HL-60/S4 treated with retinoic acid at 250 ng/mL for 4 days and 3 days (cell line): Measurements from ENCODE around the gene PRR18.

Experiments
- in situ Hi-C: fragments of 300-500 bp; cut with MboI; formaldehyde crosslinking; loops from 2 replicates; pipeline ENCODE4 v1.7.0; 2022; ENCODE audit warnings: low sequenced_read_pairs

The PRR18 gene

GRCh38 chr6:166334878-166335277 lies 26.7 kb upstream of the PRR18 start:
- in situ Hi-C loops = no loop called here

DNA sequence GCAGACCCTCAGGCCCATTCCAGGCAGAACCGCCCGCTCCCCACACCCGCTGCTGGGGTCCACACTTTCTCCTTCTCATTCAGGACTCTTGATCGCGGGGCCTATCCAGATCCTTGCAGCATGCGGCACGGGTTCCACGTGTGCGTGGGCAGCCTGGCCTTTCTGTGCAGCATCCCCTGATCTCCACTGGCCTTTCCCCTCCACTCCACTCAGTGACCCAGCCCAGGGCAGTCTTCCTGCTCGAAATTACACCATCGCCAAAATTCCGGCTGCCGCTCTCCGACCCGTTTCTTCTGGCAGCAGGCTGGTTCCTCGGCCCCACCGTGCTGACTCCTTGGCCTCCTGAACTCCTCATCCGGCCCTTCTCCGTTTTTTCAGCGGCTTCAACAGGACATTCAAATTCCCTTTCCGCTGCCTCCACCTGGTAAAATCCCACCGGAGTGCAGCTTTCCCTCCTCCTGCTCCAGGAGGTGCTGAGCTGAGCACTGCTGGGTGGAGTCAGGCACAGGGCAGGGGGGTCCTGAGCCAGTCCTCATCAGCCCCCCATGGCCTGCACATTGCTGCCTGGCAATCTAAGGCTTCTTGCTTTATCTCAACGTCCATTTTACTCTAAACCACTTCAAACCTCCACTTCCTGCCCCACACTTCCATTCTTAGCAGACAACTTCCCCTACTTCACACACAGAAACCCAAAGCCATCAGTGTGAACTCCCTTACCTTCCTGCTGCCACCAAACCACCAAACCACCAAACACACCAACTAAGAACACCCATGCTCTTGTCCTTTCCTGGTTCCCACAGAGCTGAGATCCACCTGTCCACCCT lies 25.2 kb upstream of the PRR18 start:
- in situ Hi-C loops = no loop called here

GRCh38 chr6:166331503-166332415 lies 23.6 kb upstream of the PRR18 start:
- in situ Hi-C loops = no loop called here

DNA sequence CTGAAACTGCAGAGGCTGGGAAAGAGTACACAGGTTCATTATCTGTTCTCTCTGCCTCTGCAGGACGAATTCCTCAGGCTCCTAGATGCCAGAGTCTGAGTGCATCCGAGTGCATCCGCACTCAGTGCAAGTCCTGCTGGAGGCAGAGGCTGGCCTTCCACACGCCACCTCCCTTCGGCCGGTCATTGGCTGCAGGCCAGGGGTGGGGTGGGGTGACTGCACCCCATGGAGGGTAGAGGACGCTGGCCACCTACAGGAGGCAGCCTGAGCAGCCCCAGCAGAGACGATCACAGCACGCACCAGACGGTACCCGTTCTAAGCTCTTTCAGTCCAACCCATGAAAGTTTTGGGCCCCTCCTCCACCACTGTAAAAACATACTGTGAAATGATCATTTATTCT lies 22.4 kb upstream of the PRR18 start:
- in situ Hi-C loops = no loop called here

DNA sequence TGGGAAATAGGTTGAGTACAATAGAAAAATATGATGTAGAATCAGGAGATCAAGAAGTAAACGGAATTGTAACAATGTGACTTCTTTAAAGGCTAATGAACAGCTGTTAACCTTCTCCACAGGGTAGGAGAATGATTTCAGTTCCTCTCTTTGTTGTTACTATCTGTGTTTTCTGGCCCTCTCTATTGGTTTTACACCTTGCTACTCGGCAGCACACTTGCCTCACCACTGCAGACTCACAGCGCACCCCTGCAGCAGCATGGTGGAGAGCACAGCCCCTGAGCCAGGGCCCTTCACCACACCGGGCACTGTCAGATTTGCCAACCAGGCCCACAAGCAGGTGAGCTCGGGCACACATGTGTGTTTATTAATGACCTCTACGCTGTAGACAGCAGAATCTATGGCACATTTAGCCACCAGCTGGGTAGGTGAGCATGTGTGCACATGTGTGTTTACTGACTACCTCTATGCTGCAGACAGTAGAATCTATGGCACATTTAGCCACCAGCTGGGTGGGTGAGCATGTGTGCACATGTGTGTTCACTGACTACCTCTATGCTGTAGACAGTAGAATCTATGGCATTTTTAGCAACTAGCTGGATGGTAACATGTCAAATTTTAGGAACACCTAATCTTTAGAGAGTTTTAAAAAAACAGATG lies 17.3 kb upstream of the PRR18 start:
- in situ Hi-C loops = no loop called here

GRCh38 chr6:166323395-166323794 lies 15.2 kb upstream of the PRR18 start:
- in situ Hi-C loops = no loop called here

DNA sequence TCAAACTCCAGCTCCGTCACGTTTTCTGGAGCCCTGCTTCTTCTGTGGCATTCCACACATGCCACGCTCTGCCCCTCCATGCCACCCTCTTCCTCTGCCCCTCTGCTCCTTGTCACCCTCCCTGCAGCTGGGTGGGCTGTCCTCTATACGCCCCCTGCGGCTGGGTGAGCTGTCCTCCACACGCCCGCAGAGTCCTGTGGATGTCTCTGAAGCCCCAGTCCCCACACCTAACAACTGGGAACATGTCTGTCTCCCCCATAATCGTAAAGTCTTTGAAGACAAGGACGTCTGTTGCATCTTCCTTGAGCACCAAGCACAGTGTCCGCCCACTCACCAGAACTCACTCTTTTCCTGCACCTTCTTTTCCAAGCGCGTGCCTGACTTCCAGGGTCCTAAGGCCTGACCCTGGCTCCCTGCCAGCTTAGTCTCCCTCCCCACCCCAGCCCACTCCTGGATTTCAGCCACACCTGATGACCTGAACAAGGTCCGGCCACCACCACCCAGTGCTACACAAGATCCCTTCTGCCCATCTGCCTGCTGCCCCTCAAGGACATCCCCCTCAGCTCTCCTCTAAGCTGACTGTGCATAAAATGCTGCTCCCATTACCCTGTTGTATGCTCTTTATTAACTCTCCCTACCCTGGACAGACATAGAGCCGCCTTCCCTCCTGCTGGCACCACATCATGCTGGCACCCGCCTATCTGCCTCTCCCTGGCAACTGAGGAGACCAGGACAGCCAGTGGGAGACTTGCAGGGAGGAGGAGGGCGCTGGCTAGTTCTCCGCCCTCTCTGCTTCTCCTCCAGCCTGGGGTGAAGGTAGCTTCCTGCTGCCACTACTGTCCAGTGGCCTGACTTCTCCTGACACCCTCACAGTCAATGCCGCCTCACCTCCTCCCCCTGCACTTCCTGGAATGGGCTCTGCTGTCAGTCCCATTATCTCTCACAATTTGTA lies 10.7 kb upstream of the PRR18 start:
- in situ Hi-C loops = no loop called here

DNA sequence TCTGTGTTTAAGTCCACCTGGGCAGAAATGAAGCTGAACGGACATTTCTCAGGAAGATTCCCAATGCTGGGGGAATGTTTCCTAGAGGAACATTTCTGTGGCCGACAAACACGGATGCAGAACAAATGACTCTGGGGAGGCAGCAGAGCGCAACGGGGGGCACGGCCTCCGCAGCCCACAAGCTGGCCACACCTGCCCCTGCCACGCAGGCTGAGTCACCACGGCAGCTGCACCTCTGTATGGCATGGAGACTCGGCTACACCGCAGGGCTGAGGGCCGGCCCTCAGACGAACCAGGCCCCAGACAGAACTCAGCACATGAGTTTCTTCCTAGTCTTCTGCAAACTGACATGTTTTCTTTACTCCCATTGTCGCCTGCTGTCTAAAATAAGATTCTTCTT lies 10.0 kb upstream of the PRR18 start:
- in situ Hi-C loops = no loop called here

- in situ Hi-C loops = no loop called here
These were observed 9.3 kb upstream of the PRR18 start for GRCh38 chr6:166317261-166318212.

DNA sequence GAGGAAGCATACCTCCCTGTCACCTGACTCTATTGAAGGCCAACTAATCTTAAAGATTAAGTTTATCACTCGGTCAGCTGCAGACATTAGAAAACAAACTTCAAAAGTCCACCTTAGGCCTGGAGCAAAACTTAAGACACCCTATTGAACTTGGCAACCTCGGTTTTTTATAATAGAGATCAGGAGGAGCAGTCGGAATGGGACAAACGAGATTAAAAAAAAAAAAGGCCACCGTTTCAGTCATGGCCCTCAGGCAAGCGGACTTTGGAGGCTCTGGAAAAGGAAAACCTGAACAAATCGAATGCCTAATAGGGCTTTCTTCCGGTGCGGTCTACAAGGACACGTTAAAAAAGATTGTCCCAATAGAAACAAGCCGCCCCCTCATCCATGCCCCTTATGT lies 7.2 kb upstream of the PRR18 start:
- in situ Hi-C loops = no loop called here

- in situ Hi-C loops = no loop called here
These were observed 6.3 kb upstream of the PRR18 start for GRCh38 chr6:166314454-166314853.

DNA sequence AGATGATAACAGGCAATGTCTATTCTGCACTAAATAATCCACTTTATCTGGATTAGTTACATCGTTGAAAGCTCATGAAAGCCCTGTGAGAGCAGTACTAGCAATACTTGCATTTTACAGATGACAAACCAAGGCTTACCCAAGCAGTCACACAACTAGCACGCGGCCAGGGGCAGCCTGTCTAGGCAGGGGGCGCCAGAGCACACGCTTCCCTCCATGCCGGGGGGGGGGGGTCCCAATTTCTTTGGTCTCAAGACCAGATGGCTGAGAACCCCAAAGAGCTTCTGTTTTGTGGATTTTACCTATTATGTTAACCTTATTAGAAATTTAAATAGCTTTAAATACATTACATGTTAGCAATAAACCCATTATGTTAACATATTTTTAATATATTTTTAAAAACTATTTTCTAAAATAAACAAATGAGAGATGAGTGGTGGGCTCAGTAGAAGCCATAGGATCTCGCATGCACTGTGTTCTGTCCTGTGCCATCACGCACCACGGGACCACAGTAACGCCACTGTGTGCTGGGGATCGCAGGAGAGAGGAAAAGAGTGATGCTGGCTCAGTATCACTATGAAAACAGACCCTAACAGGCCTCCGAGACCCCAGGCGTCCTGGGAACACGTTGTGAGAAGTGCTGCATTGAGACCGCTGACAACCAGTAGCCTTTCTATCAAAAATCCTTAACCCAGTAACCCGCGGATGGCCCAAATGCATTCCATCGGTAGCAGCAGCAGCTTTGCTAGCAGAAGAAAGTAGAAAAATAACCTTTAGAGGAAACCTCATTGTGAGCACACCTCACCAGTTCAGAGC lies 5.3 kb upstream of the PRR18 start:
- in situ Hi-C loops = no loop called here

- in situ Hi-C loops = no loop called here
These were observed 4.6 kb upstream of the PRR18 start for GRCh38 chr6:166312832-166313231.

GRCh38 chr6:166310634-166311033 lies 2.4 kb upstream of the PRR18 start:
- in situ Hi-C loops = no loop called here

DNA sequence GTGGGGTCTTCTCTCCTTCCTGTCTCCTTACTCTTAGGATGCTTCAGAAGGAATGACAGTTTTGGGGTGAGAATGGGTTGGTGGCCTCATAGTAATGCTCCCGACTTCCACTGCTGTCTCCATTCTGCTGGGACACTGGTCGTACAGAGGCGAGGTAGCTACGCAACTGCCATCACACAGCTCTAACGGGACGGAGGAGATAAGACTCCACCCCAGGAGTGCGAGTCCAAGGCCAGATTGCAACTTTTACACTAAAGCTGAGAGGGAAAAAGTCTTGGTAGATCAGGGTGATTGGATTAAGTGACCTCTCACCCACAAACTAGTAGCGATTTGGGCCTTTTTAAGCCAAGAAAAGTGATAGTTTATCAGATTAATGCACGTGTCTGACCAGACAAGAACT lies 1.8 kb upstream of the PRR18 start:
- in situ Hi-C loops = no loop called here

- in situ Hi-C loops = no loop called here
These were observed 787 bp upstream of the PRR18 start for GRCh38 chr6:166308769-166309589.
